GM12891 (cell line): ENCODE data around the gene CHID1.

Source experiments
- DNase-seq: peaks from one replicate; pipeline ENCODE4 v3.0.0; 2011; ENCODE audit warnings: low spot score; ENCODE audit not compliant: insufficient read length
- FAIRE-seq: peaks from 2 replicates; lab custom pipeline; 2011; peaks lifted over from hg19 to GRCh38; lab: Jason Lieb, UNC
- PAX5 ChIP-seq: IDR thresholded peaks from 2 replicates; pipeline ENCODE4 v1.6.1; 2011; ENCODE audit warnings: low read length, moderate library complexity, mild to moderate bottlenecking; ENCODE audit not compliant: insufficient read depth, severe bottlenecking
- POLR2A ChIP-seq: IDR thresholded peaks from 2 replicates; pipeline ENCODE4 v1.6.1; 2011; ENCODE audit warnings: low read depth, low read length, control low read depth
- POLR2AphosphoS5 ChIP-seq: IDR thresholded peaks from 2 replicates; pipeline ENCODE4 v1.6.1; 2011; ENCODE audit warnings: low read depth, low read length, control low read depth
- POU2F2 ChIP-seq: IDR thresholded peaks from 2 replicates; pipeline ENCODE4 v1.6.1; 2011; ENCODE audit warnings: low read depth, mild to moderate bottlenecking, control low read depth, low read length, moderate library complexity
- SPI1 ChIP-seq: IDR thresholded peaks from 2 replicates; pipeline ENCODE4 v1.6.1; 2011; ENCODE audit warnings: low read depth, low read length, control low read depth
- TAF1 ChIP-seq: IDR thresholded peaks from 2 replicates; pipeline ENCODE4 v1.6.1; 2011; ENCODE audit warnings: low read depth, low read length, control low read depth

CHID1 gene

GRCh38 chr11:889257-889656 is 21.4 kb downstream of the CHID1 start:
- TF ChIP-seq PAX5 (no peak), POU2F2 (no peak), TAF1 (no peak), POLR2A (no peak), SPI1 (no peak), POLR2AphosphoS5 (no peak)
- no peak for FAIRE-seq
- no peak for DNase-seq

DNA sequence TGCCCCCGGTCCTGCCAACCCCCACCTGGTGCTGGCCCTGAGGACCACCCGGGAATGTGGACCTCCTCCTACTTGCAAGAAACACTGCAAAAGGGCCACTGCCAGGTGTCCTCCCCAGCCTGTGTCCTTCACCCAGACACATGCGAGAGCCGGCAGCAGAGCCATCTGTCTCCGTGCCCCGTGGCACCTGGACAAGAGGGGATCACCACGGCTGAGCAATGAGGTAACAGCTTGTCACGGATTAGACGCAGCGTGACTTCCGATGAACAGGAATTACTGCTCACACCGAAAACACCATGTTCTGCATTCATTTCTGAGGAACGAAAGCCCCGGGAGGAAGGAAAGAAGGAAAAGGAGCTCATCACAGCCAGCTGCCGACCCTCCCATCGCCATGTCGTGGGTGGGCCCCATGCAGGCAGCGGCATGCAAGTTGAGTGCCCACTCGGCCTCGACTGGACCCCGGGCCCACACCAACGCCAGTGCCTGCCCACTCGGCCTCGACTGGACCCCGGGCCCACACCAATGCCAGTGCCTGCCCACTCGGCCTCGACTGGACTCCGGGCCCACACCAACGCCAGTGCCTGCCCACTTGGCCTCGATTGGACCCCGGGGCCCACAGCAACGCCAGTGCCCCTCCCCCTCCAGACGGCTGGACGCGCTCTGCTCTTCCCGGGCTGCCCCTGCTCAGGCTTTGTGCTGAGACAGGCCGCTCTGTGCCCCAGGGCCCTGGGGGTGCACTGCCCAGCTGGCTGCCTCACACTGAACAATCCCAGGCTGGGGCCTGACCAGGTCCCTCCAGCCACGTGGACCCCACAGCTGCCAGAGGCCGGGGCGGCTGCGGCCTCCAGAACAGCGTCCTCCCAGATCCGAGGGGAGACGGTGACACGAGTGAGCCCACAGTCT is 22.0 kb downstream of the CHID1 start:
- no peak for FAIRE-seq
- DNase-seq, result no peak

GRCh38 chr11:887589-887988 is 23.0 kb downstream of the CHID1 start:
- no peak for DNase-seq
- FAIRE-seq, result no peak
- TF ChIP-seq TAF1, result no peak

More for the DNA sequence above, 22.0 kb downstream of the CHID1 start:
- no peak for TF ChIP-seq PAX5

DNA sequence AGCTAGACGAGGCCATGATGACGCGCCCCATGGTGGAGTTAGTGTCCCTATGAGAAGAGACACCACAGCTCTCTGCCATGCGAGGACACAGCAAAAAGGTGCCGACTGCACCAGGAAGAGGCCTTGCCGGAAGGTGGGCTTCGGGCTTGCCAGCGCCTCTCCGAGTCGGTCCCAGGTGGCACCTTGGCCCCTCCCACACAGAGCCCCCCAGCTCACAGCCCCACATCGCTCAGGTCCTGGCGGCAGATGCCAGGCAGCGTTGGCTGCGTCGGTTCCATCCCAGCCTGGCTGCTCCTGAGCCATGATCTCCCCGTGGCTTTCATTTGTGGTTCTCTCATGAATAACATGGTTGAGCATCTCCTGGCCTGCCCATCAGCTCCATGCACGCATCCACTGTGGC is 24.0 kb downstream of the CHID1 start:
- no peak for DNase-seq
- FAIRE-seq, result no peak
- TF ChIP-seq POLR2A (no peak), POLR2AphosphoS5 (no peak), POU2F2 (no peak), SPI1 (no peak), PAX5 (no peak), TAF1 (no peak)

- FAIRE-seq (no peak), DNase-seq (no peak)
- TF ChIP-seq SPI1 (no peak), PAX5 (no peak), POU2F2 (no peak), TAF1 (no peak), POLR2A (no peak), POLR2AphosphoS5 (no peak)
Measured at GRCh38 chr11:884578-885070, 26.0 kb downstream of the CHID1 start.

DNA sequence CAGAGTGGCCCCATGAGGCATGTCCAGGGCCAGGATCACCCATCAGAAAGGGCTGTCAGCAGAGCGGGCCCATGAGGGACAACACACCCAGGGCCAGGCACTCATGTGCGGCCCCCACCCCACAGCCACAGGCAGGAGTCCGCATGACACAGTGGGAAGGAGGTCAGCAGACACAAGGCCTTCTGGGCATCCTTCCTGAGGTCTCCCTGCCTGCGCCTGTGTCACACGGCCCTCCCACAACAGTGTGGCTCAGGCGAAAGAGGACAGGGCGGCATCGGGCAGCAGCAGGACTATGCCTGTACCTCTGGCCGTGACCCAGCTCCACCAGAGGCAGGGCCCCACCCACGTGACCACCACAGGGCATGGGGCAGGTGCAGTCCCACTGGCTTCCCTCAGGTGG is 27.1 kb downstream of the CHID1 start:
- TF ChIP-seq TAF1, result no peak
- TF ChIP-seq POLR2AphosphoS5, result no peak
- no peak for TF ChIP-seq SPI1
- TF ChIP-seq POLR2A, result no peak
- no peak for TF ChIP-seq PAX5
- no peak for TF ChIP-seq POU2F2
- no peak for FAIRE-seq
- DNase-seq, result no peak

DNA sequence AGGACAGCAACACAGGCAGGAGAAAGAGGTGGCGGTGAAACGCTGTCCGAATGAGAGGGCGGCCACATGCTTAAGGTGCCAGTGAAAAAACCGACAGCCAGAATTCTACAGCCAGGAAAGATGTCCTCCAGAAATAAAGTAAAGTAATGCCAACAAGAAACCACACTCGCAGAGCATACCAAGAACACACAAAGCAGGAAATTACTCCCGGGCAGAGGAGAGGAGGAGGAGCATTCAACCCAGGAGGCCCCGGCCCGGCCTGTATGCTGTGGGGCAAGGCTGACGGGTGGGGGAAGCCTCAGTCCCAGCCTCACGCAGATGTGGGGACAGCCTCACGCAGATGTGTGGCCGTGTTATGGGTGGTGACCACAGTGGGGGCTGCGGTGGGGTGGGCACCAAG is 28.0 kb downstream of the CHID1 start:
- DNase-seq, result no peak
- no peak for FAIRE-seq
- TF ChIP-seq TAF1, result no peak
- TF ChIP-seq POLR2AphosphoS5, result no peak
- no peak for TF ChIP-seq POU2F2
- TF ChIP-seq POLR2A, result no peak
- no peak for TF ChIP-seq SPI1
- no peak for TF ChIP-seq PAX5

DNA sequence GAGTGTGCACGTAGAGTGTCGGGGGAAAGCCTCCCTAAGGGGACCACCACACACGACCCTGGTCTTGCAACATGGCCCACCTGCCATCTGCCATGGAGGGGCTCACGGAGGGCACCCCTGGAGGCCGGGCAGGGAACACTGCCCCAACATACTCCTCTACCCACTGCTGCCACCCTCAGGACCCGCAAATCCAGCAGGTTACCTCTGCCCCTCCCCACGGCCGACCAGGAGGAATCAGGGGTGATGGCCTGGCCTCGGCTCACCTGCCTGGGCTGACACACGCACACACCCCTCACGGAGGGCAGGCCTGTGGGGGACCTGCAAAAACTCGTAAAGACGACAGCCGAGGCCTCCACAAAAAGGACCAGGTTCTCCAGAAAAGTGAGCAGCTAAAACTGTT is 30.2 kb downstream of the CHID1 start:
- FAIRE-seq, result no peak
- no peak for TF ChIP-seq POU2F2
- no peak for TF ChIP-seq POLR2AphosphoS5
- no peak for TF ChIP-seq POLR2A
- TF ChIP-seq TAF1, result no peak
- TF ChIP-seq PAX5, result no peak
- no peak for TF ChIP-seq SPI1
- no peak for DNase-seq

- no peak for DNase-seq
- TF ChIP-seq PAX5 (no peak), POLR2A (no peak)
- FAIRE-seq, result no peak
Measured at GRCh38 chr11:877565-877964, 33.0 kb downstream of the CHID1 start.

DNA sequence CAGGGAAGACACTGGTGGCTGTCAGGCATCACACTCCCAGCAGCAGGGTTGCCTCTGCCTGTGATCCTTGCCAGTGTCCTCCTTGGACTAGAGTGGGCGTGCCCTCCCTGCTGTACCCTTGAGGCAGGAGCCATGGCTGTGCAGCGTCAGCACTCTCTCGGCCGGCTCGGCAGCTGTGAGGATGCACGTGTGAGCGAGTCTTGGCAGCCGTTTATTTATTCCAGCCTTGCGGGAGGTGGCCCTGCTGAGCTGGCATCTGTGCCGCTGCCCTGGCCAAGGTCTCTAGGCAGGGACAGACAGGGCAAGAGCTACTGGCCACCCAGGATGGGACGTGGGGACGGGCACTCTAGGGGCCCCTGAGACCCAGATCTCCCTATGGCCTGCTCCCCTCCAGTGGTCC is 34.1 kb downstream of the CHID1 start:
- TF ChIP-seq SPI1 (no peak), TAF1 (no peak), POLR2AphosphoS5 (no peak), POLR2A (no peak), PAX5 (no peak), POU2F2 (no peak)
- DNase-seq (no peak), FAIRE-seq (no peak)

- FAIRE-seq (no peak), DNase-seq (no peak)
- TF ChIP-seq SPI1 (no peak), PAX5 (no peak), TAF1 (no peak), POU2F2 (no peak), POLR2AphosphoS5 (no peak)
Measured at GRCh38 chr11:875769-876301, 34.8 kb downstream of the CHID1 start.
